AG20443 (cell line): ENCODE results near the gene STAMBPL1.
A peak's percentile ranks its signal among the peaks of the same experiment; 100 is the strongest.
"Not testable (repeated sequence)": the region's sequence is repeated elsewhere in the genome, so short reads cannot be mapped to it uniquely, and the experiment has no call there.

Experiments used
- DNase-seq: peaks from one replicate; pipeline ENCODE4 v3.0.0; 2012; ENCODE audit warnings: low spot score, mixed read lengths

Gene STAMBPL1

GRCh38 chr10:88920986-88921593 is 41.0 kb downstream of the STAMBPL1 start:
- DNase-seq: no peak

- DNase-seq: no peak
These were observed 42.0 kb downstream of the STAMBPL1 start for GRCh38 chr10:88922041-88922440.

- no peak for DNase-seq
These were observed 43.5 kb downstream of the STAMBPL1 start for GRCh38 chr10:88923520-88923919.

GRCh38 chr10:88926566-88927415 is 46.7 kb downstream of the STAMBPL1 start:
- DNase-seq: peak; percentile 55

GRCh38 chr10:88927416-88927690 is 47.3 kb downstream of the STAMBPL1 start:
- DNase-seq: no peak

- no peak for DNase-seq
These were observed 48.2 kb downstream of the STAMBPL1 start for GRCh38 chr10:88928254-88928653.

- no peak for DNase-seq
These were observed 51.5 kb downstream of the STAMBPL1 start for GRCh38 chr10:88931548-88931947.

GRCh38 chr10:88932029-88932428 is 52.0 kb downstream of the STAMBPL1 start:
- DNase-seq: not testable (repeated sequence)

GRCh38 chr10:88932539-88933256 is 52.7 kb downstream of the STAMBPL1 start:
- DNase-seq: peak; percentile 76

GRCh38 chr10:88933564-88933963 is 53.5 kb downstream of the STAMBPL1 start:
- DNase-seq: no peak

GRCh38 chr10:88934900-88935672 is 55.0 kb downstream of the STAMBPL1 start:
- peak; percentile 70 for DNase-seq

- DNase-seq: no peak
These were observed 56.6 kb downstream of the STAMBPL1 start for GRCh38 chr10:88936656-88937055.

GRCh38 chr10:88938039-88938438 is 58.0 kb downstream of the STAMBPL1 start:
- no peak for DNase-seq

GRCh38 chr10:88938938-88939337 is 58.9 kb downstream of the STAMBPL1 start:
- DNase-seq: no peak

- DNase-seq: no peak
These were observed 61.0 kb downstream of the STAMBPL1 start for GRCh38 chr10:88941026-88941425.

- no peak for DNase-seq
These were observed 63.7 kb downstream of the STAMBPL1 start for GRCh38 chr10:88943778-88944177.

GRCh38 chr10:88944813-88945212 is 64.8 kb downstream of the STAMBPL1 start:
- DNase-seq: no peak

GRCh38 chr10:88946200-88946599 is 66.2 kb downstream of the STAMBPL1 start:
- DNase-seq: no peak

GRCh38 chr10:88946965-88947590 is 67.0 kb downstream of the STAMBPL1 start:
- DNase-seq: no peak

- no peak for DNase-seq
These were observed 69.0 kb downstream of the STAMBPL1 start for GRCh38 chr10:88949051-88949450.

- DNase-seq: no peak
These were observed 70.1 kb downstream of the STAMBPL1 start for GRCh38 chr10:88949912-88950837.
